IMR-90 (cell line): Measurements from ENCODE around the gene CHD3. TPM values are rescaled to one million over a fixed set of nuclear protein-coding genes. Genes with fewer than 3 reads are reported as not detected.

ENCODE experiments used
- ATAC-seq: fragments of 200-7000 bp; cut with Tn5 transposase; 2 replicates; pipeline ENCODE4 v1.9.1; 2020; ENCODE audit warnings: low read depth, mild to moderate bottlenecking, moderate library complexity
- BruUV-seq: library from RNA; stranded (reverse); fragments of 400-500 nt; replicated peaks from 2 replicates; lab custom pipeline; 2021; lab: Mats Ljungman, UMichigan
- CTCF ChIA-PET: fragments of 300-600 bp; formaldehyde crosslinking; extraction: SDS; loops from one replicate; lab custom pipeline; 2021; ENCODE audit warnings: antibody characterized with exemption; lab: Yijun Ruan, JAX
- POLR2A ChIA-PET: fragments of 300-600 bp; sonication (Branson Sonifier 250); formaldehyde crosslinking; loops from one replicate; lab custom pipeline; 2022; ENCODE audit warnings: antibody characterized with exemption; ENCODE audit not compliant: unreplicated experiment; lab: Charles Lee
- DNase-seq: peaks from one replicate; pipeline ENCODE4 v3.0.0; 2013
- H2AFZ ChIP-seq: replicated peaks from 2 replicates; pipeline ENCODE3; 2013; ENCODE audit warnings: low read length, mild to moderate bottlenecking; ENCODE audit not compliant: poor library complexity
- H2AK5ac ChIP-seq: 2 replicates; pipeline ENCODE4 v1.6.1; 2013; ENCODE audit warnings: low read depth, low read length, inconsistent platforms
- H2AK9ac ChIP-seq: replicated peaks from 2 replicates; pipeline ENCODE3; 2013; ENCODE audit warnings: mild to moderate bottlenecking, low read depth, low read length, moderate library complexity; ENCODE audit not compliant: poor library complexity
- H2BK120ac ChIP-seq: 2 replicates; pipeline ENCODE4 v1.6.1; 2013; ENCODE audit warnings: low read depth, low read length, inconsistent platforms
- H2BK15ac ChIP-seq: 3 replicates; pipeline ENCODE4 v1.6.1; 2013; ENCODE audit warnings: low read depth, low read length, inconsistent platforms
- H2BK20ac ChIP-seq: 2 replicates; pipeline ENCODE4 v1.6.1; 2013; ENCODE audit warnings: low read depth, mild to moderate bottlenecking, inconsistent platforms, low read length, moderate library complexity
- H2BK5ac ChIP-seq: 2 replicates; pipeline ENCODE4 v1.6.1; 2013; ENCODE audit warnings: mild to moderate bottlenecking, low read depth, low read length, inconsistent platforms; ENCODE audit not compliant: poor library complexity, severe bottlenecking
- H3K14ac ChIP-seq: replicated peaks from 2 replicates; pipeline ENCODE4 v1.6.1; 2013; ENCODE audit warnings: low read depth, low read length, inconsistent platforms
- H3K18ac ChIP-seq: 2 replicates; pipeline ENCODE4 v1.6.1; 2013; ENCODE audit warnings: low read depth, low read length, control low read depth
- H3K23ac ChIP-seq: 2 replicates; pipeline ENCODE4 v1.6.1; 2013; ENCODE audit warnings: low read depth, low read length, inconsistent platforms
- H3K27ac ChIP-seq: 2 replicates; pipeline ENCODE4 v1.5.1; 2013; ENCODE audit warnings: mild to moderate bottlenecking, control low read depth, low read length; ENCODE audit not compliant: insufficient read depth
- H3K27me3 ChIP-seq: 2 replicates; pipeline ENCODE4 v1.6.1; 2013; ENCODE audit warnings: low read length; ENCODE audit not compliant: control insufficient read depth, insufficient read depth
- H3K36me3 ChIP-seq: 2 replicates; pipeline ENCODE4 v1.6.1; 2013; ENCODE audit warnings: low read length, mixed read lengths; ENCODE audit not compliant: control insufficient read depth, insufficient read depth
- H3K4ac ChIP-seq: 2 replicates; pipeline ENCODE4 v1.6.1; 2013; ENCODE audit warnings: low read depth, low read length, inconsistent platforms
- H3K4me1 ChIP-seq: 2 replicates; pipeline ENCODE4 v1.6.1; 2013; ENCODE audit warnings: low read length, mixed read lengths; ENCODE audit not compliant: control insufficient read depth, insufficient read depth
- H3K4me2 ChIP-seq: 2 replicates; pipeline ENCODE4 v1.6.1; 2013; ENCODE audit warnings: low read depth, mild to moderate bottlenecking, control low read depth, low read length, moderate library complexity
- H3K4me3 ChIP-seq: 2 replicates; pipeline ENCODE4 v1.5.1; 2013; ENCODE audit warnings: low read depth, mild to moderate bottlenecking, control low read depth, low read length, moderate library complexity; ENCODE audit not compliant: insufficient read depth
- H3K56ac ChIP-seq: 2 replicates; pipeline ENCODE4 v1.6.1; 2013; ENCODE audit warnings: low read length, inconsistent platforms; ENCODE audit not compliant: insufficient read depth; ENCODE audit errors: extremely low read depth
- H3K79me1 ChIP-seq, 2 experiments: 2 replicates each; pipeline ENCODE4 v1.6.1; 2013; ENCODE audit warnings: low read length in 2 of 2, inconsistent platforms in 1 of 2, low read depth in 1 of 2
- H3K9ac ChIP-seq: 2 replicates; pipeline ENCODE4 v1.6.1; 2013; ENCODE audit warnings: low read depth, low read length, control low read depth
- H3K9me1 ChIP-seq: 2 replicates; pipeline ENCODE4 v1.6.1; 2013; ENCODE audit warnings: low read length, inconsistent platforms; ENCODE audit not compliant: insufficient read depth
- H3K9me3 ChIP-seq: 2 replicates; pipeline ENCODE4 v1.6.1; 2013; ENCODE audit warnings: low read length; ENCODE audit not compliant: control insufficient read depth, insufficient read depth
- H4K20me1 ChIP-seq: 2 replicates; pipeline ENCODE4 v1.6.1; 2013; ENCODE audit warnings: low read length, inconsistent platforms; ENCODE audit not compliant: insufficient read depth
- H4K5ac ChIP-seq: 2 replicates; pipeline ENCODE4 v1.6.1; 2013; ENCODE audit warnings: mild to moderate bottlenecking, low read depth, low read length, control low read depth
- H4K8ac ChIP-seq, 2 experiments: 2 replicates each; pipeline ENCODE4 v1.6.1; 2013; ENCODE audit warnings: low read depth in 2 of 2, low read length in 2 of 2, control low read depth in 1 of 2, inconsistent platforms in 1 of 2
- H4K91ac ChIP-seq: 2 replicates; pipeline ENCODE4 v1.6.1; 2013; ENCODE audit warnings: low read depth, low read length, inconsistent platforms; ENCODE audit not compliant: insufficient read depth
- CEBPB ChIP-seq: IDR thresholded peaks from 2 replicates; pipeline ENCODE4 v1.6.1; 2012; ENCODE audit warnings: low read depth, low read length, improper control_type of control experiment
- CHD1 ChIP-seq: IDR thresholded peaks from 2 replicates; pipeline ENCODE4 v1.6.1; 2012; ENCODE audit warnings: low read depth, low read length, improper control_type of control experiment
- MAFK ChIP-seq: IDR thresholded peaks from 2 replicates; pipeline ENCODE4 v1.6.1; 2012; ENCODE audit warnings: low read depth, low read length, improper control_type of control experiment
- MAZ ChIP-seq: IDR thresholded peaks from 2 replicates; pipeline ENCODE4 v1.6.1; 2012; ENCODE audit warnings: low read depth, mild to moderate bottlenecking, low read length, improper control_type of control experiment, moderate library complexity, borderline replicate concordance
- POLR2A ChIP-seq: IDR thresholded peaks from 2 replicates; pipeline ENCODE4 v1.6.1; 2012; ENCODE audit warnings: mild to moderate bottlenecking, low read depth, low read length
- RAD21 ChIP-seq: IDR thresholded peaks from 2 replicates; pipeline ENCODE4 v1.6.1; 2012; ENCODE audit warnings: low read length, improper control_type of control experiment
- SMC3 ChIP-seq: fragments of 150-350 bp; IDR thresholded peaks from 2 replicates; pipeline ENCODE4 v1.6.1; 2016; ENCODE audit warnings: low read depth, mild to moderate bottlenecking, antibody characterized with exemption, low read length, moderate library complexity
- WGBS, 2 experiments: methylation state at CpG; one replicate each; pipeline versions ENCODE4 v1.1.5 to v1.1.7; 2013; ENCODE audit warnings: missing lambda C conversion rate in 2 of 2; ENCODE audit not compliant: insufficient read length in 1 of 2; ENCODE audit errors: extremely low coverage in 2 of 2; 5-methylcytosine and 5-hydroxymethylcytosine counted together
- dilution Hi-C: fragments of 300-500 bp; cut with HindIII; formaldehyde crosslinking; loops from one replicate; pipeline ENCODE4 v1.14.3; 2018; ENCODE audit warnings: low sequenced_read_pairs; ENCODE audit not compliant: unreplicated experiment
- in situ Hi-C: fragments of 300-500 bp; cut with MboI; formaldehyde crosslinking; loops from 3 replicates; pipeline ENCODE4 v1.14.3; 2019; ENCODE audit warnings: low sequenced_read_pairs, inconsistent platforms, mixed read lengths
- intact Hi-C: fragments of 100-400 bp; cut with micrococcal nuclease; formaldehyde crosslinking; loops from 2 replicates; pipeline ENCODE4 v1.10.0; 2022
- polyA plus RNA-seq, 3 experiments: library from polyadenylated mRNA; depleted of rRNA; stranded (reverse); fragments of >200 nt; gene quantifications; 2 replicates each; pipeline ENCODE4 v1.2.3, GENCODE V29; 2012; ENCODE audit warnings: low replicate concordance in 1 of 3
- total RNA-seq: library from RNA; depleted of rRNA; stranded (reverse); fragments of >200 nt; gene quantifications from 2 replicates; pipeline ENCODE4 v1.2.3, GENCODE V29; 2012

The CHD3 gene
- total and polyA plus RNA-seq, 2 of the 4 experiments (the other 2 are of a cell fraction): 65.4 to 78.1 TPM

DNA sequence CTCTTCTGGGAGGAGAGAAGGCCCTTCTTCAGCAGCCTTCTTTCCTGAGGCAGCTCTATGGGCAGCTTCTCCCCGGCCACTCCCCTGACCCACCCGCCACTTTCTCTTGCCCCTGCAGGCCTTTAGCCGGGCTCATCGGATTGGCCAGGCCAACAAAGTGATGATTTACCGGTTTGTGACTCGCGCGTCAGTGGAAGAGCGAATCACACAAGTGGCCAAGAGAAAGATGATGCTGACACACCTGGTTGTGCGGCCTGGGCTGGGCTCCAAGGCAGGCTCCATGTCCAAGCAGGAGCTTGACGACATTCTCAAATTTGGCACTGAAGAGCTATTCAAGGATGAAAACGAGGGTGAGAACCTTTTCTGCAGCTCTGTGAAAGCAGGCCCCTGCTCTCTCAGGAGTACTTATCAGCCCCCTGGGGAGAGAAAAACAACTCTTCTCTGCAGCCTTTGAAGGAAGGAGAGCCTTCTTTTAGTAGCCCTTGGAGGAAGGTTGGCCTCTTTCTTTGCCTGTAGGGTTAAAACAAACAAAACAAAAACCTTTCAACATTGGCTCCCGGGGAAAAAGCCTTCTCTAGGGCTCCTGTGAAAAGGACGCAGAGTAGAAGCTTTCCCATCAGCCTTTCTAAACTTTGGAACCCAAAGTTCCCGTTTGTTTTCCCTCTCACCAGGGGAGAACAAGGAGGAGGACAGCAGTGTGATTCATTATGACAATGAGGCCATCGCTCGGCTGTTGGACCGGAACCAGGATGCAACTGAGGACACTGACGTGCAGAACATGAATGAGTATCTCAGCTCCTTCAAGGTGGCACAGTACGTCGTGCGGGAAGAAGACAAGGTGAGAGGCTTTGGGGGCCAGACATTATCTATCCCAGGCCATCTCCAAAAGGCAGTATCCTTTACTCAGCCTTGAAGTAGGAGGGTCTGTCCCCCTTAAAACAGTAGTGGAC lies 14.8 kb downstream of the CHD3 start:
- Histone ChIP-seq H3K4me1 (no peaks in the 10 kb centered on the region), H2BK20ac (no peak overlapping the region), H4K5ac (no peak overlapping the region), H3K27me3 (no peaks in the 10 kb centered on the region), H3K4ac (no peak overlapping the region), H3K27ac (no peak overlapping the region), H3K36me3 (peaks cover 92% of the 10 kb centered on the region), H3K9ac (no peak overlapping the region), H4K20me1 (no peaks in the 10 kb centered on the region), H2BK5ac (no peak overlapping the region), H3K4me3 (no peak overlapping the region), H4K8ac (no peak overlapping the region), H3K4me2 (no peak overlapping the region), H3K23ac (no peak overlapping the region), H3K9me3 (no peaks in the 10 kb centered on the region), H2BK15ac (no peak overlapping the region), H2AFZ (no peak overlapping the region), H3K56ac (no peak overlapping the region), H3K79me1 (peaks cover 0 to 8% of the 10 kb centered on the region in 2 experiments; a peak in 2 of 4 replicates), H2AK9ac (no peak overlapping the region), H3K18ac (no peak overlapping the region), H3K14ac (no peak overlapping the region), H2BK120ac (no peak overlapping the region), H4K91ac (no peak overlapping the region), H3K9me1 (no peaks in the 10 kb centered on the region), H2AK5ac (no peak overlapping the region)
- dilution Hi-C loops (no loop called here), intact Hi-C loops (no loop called here), in situ Hi-C loops (no loop called here)
- ChIA-PET POLR2A (no interaction called here), CTCF (interaction anchor here (1.3 kb wide), 1 partner anchor 87 kb away, joined by 10 read pairs; no protein-coding TSS in a partner anchor)
- ATAC-seq (no peak), DNase-seq (no peak)
- BruUV-seq: TSS peak; percentile 38
- WGBS, 2 experiments: 71% methylated on average over 9 of the region's 22 CpGs; no CpG with 5 or more reads in 1 of the 2 experiments
- TF ChIP-seq MAZ (no peak), SMC3 (no peak), RAD21 (no peak), CHD1 (no peak), CEBPB (no peak), POLR2A (no peak), MAFK (no peak)
